Natural killer cell (primary cell): ENCODE results near the gene STARD9. TPM values are rescaled to one million over a fixed set of nuclear protein-coding genes. Genes with fewer than 3 reads are reported as not detected.

ENCODE experiments used
- ATAC-seq, 3 donors: fragments of 150-1000 bp in 2 of 3; fragments of 200-7000 bp in 1 of 3; cut with Tn5 transposase; 1 replicate in 1 of 3; 2 replicates in 2 of 3; pipeline ENCODE4 v1.10.0; 2021; ENCODE audit warnings: mild to moderate bottlenecking in 2 of 3, moderate library complexity in 2 of 3
- DNase-seq, 2 donors: peaks; one replicate each; pipeline versions ENCODE4 v3.0.0 to v3.0.0-alpha.2; 2013 to 2021; ENCODE audit warnings: mixed read lengths in 1 of 2
- H3K27ac ChIP-seq: one replicate; pipeline ENCODE4 v1.5.1; 2013; ENCODE audit warnings: mild to moderate bottlenecking, low read length
- H3K27me3 ChIP-seq: one replicate; pipeline ENCODE4 v1.6.1; 2013; ENCODE audit warnings: low read length; ENCODE audit not compliant: control insufficient read depth, insufficient read depth
- H3K36me3 ChIP-seq: one replicate; pipeline ENCODE4 v1.6.1; 2013; ENCODE audit warnings: low read length; ENCODE audit not compliant: control insufficient read depth, insufficient read depth
- H3K4me1 ChIP-seq: one replicate; pipeline ENCODE4 v1.6.1; 2013; ENCODE audit warnings: low read length; ENCODE audit not compliant: control insufficient read depth, insufficient read depth
- H3K4me3 ChIP-seq: one replicate; pipeline ENCODE4 v1.5.1; 2013; ENCODE audit warnings: low read length
- H3K9me3 ChIP-seq: one replicate; pipeline ENCODE4 v1.6.1; 2013; ENCODE audit warnings: low read length; ENCODE audit not compliant: control insufficient read depth, insufficient read depth
- H3K27ac Mint-ChIP-seq, 2 donors: one replicate each; pipeline ENCODE4 v1.8.0; 2022; ENCODE audit warnings: mild to moderate bottlenecking in 2 of 2, mixed read lengths in 2 of 2, moderate library complexity in 1 of 2
- H3K27me3 Mint-ChIP-seq, 2 donors: one replicate each; pipeline ENCODE4 v1.8.0; 2022; ENCODE audit warnings: low read depth in 2 of 2, mixed read lengths in 2 of 2
- H3K36me3 Mint-ChIP-seq: one replicate; pipeline ENCODE4 v1.8.0; 2022; ENCODE audit warnings: mixed read lengths
- H3K4me1 Mint-ChIP-seq, 2 donors: one replicate each; pipeline ENCODE4 v1.8.0; 2022; ENCODE audit warnings: mixed read lengths in 2 of 2
- H3K4me3 Mint-ChIP-seq: one replicate; pipeline ENCODE4 v1.8.0; 2022; ENCODE audit warnings: mild to moderate bottlenecking, moderate library complexity, mixed read lengths
- H3K9me3 Mint-ChIP-seq, 2 donors: one replicate each; pipeline ENCODE4 v1.8.0; 2022; ENCODE audit warnings: mixed read lengths in 2 of 2
- WGBS: methylation state at CpG from one replicate; pipeline ENCODE4 v1.1.7; 2013; ENCODE audit warnings: missing lambda C conversion rate; ENCODE audit not compliant: insufficient coverage; 5-methylcytosine and 5-hydroxymethylcytosine counted together
- intact Hi-C: fragments of 100-400 bp; cut with micrococcal nuclease; formaldehyde crosslinking; loops from one replicate; pipeline ENCODE4 v1.14.2; 2022
- total RNA-seq, 4 donors: library from RNA; stranded (reverse); fragments of 120-200 nt in 1 of 4; gene quantifications; one replicate each; pipeline versions ENCODE4 v1.2.3 to v1.2.4, GENCODE V29; 2013 to 2022
- TF ChIP-seq, protein P1 (sequence below): fragments of 200-600 bp; IDR thresholded peaks from one replicate; pipeline ENCODE4 v1.8.0; 2022; ENCODE audit warnings: antibody characterized with exemption

STARD9 gene
- total RNA-seq, 3 donors from 2014 or later (not counting 1 experiment from before 2014, with no cell fraction given), result 20.0 to 22.5 (median 20.1) TPM

DNA sequence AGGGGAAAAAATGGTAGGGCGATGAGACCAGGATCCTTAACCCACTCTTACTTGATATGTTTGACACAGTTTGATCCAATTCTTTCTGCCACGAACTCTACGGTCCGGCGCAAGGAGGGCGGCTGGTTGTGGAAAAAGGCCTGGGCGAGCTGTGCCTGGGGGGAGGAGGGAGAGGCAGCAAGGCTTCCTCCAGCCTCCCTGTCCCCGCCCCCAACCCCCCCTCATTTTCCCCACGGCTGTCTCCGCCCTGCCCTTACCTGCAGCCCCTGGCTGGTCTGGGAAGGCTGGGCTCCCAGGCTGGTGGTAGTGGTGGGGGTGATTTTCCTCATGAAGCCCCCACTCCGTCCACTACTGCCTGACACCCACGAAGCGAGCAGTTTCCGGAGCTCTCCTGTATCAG is 153.6 kb downstream of the STARD9 start:
- Histone ChIP-seq H3K36me3 (peaks cover 77% of the 10 kb centered on the region), H3K9me3 (no peaks in the 10 kb centered on the region), H3K27me3 (no peaks in the 10 kb centered on the region), H3K4me3 (no peak overlapping the region), H3K27ac (no peak overlapping the region), H3K4me1 (no peaks in the 10 kb centered on the region)
- peaks cover 0 to 5% of the 10 kb centered on the region in 2 donors for H3K4me1 Mint-ChIP-seq
- ATAC-seq (no peak), DNase-seq (no peak)
- TF ChIP-seq, protein P1, sequence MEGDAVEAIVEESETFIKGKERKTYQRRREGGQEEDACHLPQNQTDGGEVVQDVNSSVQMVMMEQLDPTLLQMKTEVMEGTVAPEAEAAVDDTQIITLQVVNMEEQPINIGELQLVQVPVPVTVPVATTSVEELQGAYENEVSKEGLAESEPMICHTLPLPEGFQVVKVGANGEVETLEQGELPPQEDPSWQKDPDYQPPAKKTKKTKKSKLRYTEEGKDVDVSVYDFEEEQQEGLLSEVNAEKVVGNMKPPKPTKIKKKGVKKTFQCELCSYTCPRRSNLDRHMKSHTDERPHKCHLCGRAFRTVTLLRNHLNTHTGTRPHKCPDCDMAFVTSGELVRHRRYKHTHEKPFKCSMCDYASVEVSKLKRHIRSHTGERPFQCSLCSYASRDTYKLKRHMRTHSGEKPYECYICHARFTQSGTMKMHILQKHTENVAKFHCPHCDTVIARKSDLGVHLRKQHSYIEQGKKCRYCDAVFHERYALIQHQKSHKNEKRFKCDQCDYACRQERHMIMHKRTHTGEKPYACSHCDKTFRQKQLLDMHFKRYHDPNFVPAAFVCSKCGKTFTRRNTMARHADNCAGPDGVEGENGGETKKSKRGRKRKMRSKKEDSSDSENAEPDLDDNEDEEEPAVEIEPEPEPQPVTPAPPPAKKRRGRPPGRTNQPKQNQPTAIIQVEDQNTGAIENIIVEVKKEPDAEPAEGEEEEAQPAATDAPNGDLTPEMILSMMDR, result no peak
- no peaks in the 10 kb centered on the region for H3K9me3 Mint-ChIP-seq
- H3K27me3 Mint-ChIP-seq, result no peaks in the 10 kb centered on the region
- intact Hi-C loops, result no loop called here
- WGBS, result 100% methylated on average over 6 of the region's 14 CpGs
- H3K36me3 Mint-ChIP-seq, result peaks cover 14% of the 10 kb centered on the region
- H3K4me3 Mint-ChIP-seq, result no peak overlapping the region
- H3K27ac Mint-ChIP-seq, result no peak overlapping the region

- Mint-ChIP-seq H3K27me3 (no peaks in the 10 kb centered on the region), H3K9me3 (no peaks in the 10 kb centered on the region), H3K4me3 (no peak overlapping the region), H3K36me3 (peaks cover 14% of the 10 kb centered on the region), H3K27ac (no peak overlapping the region), H3K4me1 (peaks cover 0 to 9% of the 10 kb centered on the region in 2 donors)
- H3K4me1 ChIP-seq, result no peaks in the 10 kb centered on the region
- H3K36me3 ChIP-seq, result peaks cover 77% of the 10 kb centered on the region
- H3K9me3 ChIP-seq, result no peaks in the 10 kb centered on the region
- H3K4me3 ChIP-seq, result no peak overlapping the region
- no peaks in the 10 kb centered on the region for H3K27me3 ChIP-seq
- WGBS, result 98% methylated on average over 7 of the region's 7 CpGs
- intact Hi-C loops, result no loop called here
- ATAC-seq (no peak), DNase-seq (no peak)
- TF ChIP-seq, protein P1, result no peak
- no peak overlapping the region for H3K27ac ChIP-seq
These were observed 154.0 kb downstream of the STARD9 start for GRCh38 chr15:42729409-42729808.

GRCh38 chr15:42730135-42730534 is 154.7 kb downstream of the STARD9 start:
- Histone ChIP-seq H3K27me3 (no peaks in the 10 kb centered on the region), H3K36me3 (peaks cover 70% of the 10 kb centered on the region), H3K4me3 (no peak overlapping the region), H3K27ac (no peak overlapping the region), H3K4me1 (no peaks in the 10 kb centered on the region), H3K9me3 (no peaks in the 10 kb centered on the region)
- Mint-ChIP-seq H3K27me3 (no peaks in the 10 kb centered on the region), H3K4me3 (no peak overlapping the region), H3K9me3 (no peaks in the 10 kb centered on the region), H3K4me1 (peaks cover 0 to 9% of the 10 kb centered on the region in 2 donors), H3K27ac (no peak overlapping the region), H3K36me3 (peaks cover 10% of the 10 kb centered on the region)
- TF ChIP-seq, protein P1, result no peak
- WGBS, result 92% methylated on average over 8 of the region's 8 CpGs
- intact Hi-C loops, result loop anchor here (10.0 kb wide), 1 partner anchor 195 kb away; the partner anchor contains the start of gene TTBK2
- DNase-seq (no peak), ATAC-seq (no peak)

GRCh38 chr15:42730536-42730935 is 155.1 kb downstream of the STARD9 start:
- Histone ChIP-seq H3K4me1 (peaks cover 2% of the 10 kb centered on the region), H3K4me3 (no peak overlapping the region), H3K9me3 (no peaks in the 10 kb centered on the region), H3K27ac (no peak overlapping the region), H3K27me3 (no peaks in the 10 kb centered on the region), H3K36me3 (peaks cover 66% of the 10 kb centered on the region)
- ATAC-seq (no peak), DNase-seq (no peak)
- TF ChIP-seq, protein P1, result no peak
- Mint-ChIP-seq H3K9me3 (no peaks in the 10 kb centered on the region), H3K36me3 (peaks cover 6% of the 10 kb centered on the region), H3K27me3 (no peaks in the 10 kb centered on the region), H3K27ac (no peak overlapping the region), H3K4me1 (peaks cover 0 to 9% of the 10 kb centered on the region in 2 donors), H3K4me3 (no peak overlapping the region)
- intact Hi-C loops, result loop anchor here (10.0 kb wide), 1 partner anchor 194 kb away; the partner anchor contains the start of gene TTBK2
- 99% methylated on average over 14 of the region's 14 CpGs for WGBS
